ENCODE data around the gene LIG3. TPM values are rescaled to one million over a fixed set of nuclear protein-coding genes. Genes with fewer than 3 reads are reported as not detected.

The LIG3 gene
- total and polyA plus RNA-seq, 2 of the 13 experiments (the other 11 are each of a cell fraction or from before 2014, with no cell fraction given), result 34.4 to 36.2 TPM

DNA sequence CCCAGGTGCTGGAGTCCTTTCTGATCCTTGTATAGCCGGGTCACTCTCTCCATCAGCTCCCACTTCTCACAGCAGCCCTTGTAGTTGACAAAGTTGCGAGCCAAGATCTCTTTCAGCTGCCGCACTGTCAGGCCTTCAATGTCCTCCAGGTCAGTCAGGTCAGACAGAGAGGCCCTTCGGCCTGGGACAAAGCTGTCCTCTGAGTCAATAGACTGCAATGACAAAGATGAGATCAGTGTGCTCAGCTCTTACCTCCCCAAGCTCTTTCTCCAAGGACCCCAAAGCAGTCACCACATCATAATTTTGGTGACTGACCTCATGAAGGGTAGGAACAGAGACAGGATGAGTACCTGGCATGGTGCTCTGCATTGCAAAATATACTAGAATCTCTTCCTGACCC, 36.1 kb downstream of the LIG3 start (continued):
- TF ChIP-seq ONECUT2 (CRISPR knock-in tag; IDR thresholded peaks at IDR 0.05), result no peak
- TF ChIP-seq, protein P1, sequence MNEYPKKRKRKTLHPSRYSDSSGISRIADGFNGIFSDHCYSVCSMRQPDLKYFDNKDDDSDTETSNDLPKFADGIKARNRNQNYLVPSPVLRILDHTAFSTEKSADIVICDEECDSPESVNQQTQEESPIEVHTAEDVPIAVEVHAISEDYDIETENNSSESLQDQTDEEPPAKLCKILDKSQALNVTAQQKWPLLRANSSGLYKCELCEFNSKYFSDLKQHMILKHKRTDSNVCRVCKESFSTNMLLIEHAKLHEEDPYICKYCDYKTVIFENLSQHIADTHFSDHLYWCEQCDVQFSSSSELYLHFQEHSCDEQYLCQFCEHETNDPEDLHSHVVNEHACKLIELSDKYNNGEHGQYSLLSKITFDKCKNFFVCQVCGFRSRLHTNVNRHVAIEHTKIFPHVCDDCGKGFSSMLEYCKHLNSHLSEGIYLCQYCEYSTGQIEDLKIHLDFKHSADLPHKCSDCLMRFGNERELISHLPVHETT (CRISPR knock-in tag; conservative IDR thresholded peaks at IDR 0.05), result no peak
- no peak for TF ChIP-seq SRF (IDR thresholded peaks at IDR 0.05; ENCODE audit: low read depth, low read length)
- no peak for TF ChIP-seq CERS6 (CRISPR knock-in tag; IDR thresholded peaks at IDR 0.05)
- TF ChIP-seq LRRFIP1 (CRISPR knock-in tag; conservative IDR thresholded peaks at IDR 0.05), result no peak
- TF ChIP-seq MLX (CRISPR knock-in tag; IDR thresholded peaks at IDR 0.05), result no peak
- TF ChIP-seq ZNF337 (CRISPR knock-in tag; IDR thresholded peaks at IDR 0.05; ENCODE audit: borderline replicate concordance, low read depth), result no peak
- TF ChIP-seq, protein P2, sequence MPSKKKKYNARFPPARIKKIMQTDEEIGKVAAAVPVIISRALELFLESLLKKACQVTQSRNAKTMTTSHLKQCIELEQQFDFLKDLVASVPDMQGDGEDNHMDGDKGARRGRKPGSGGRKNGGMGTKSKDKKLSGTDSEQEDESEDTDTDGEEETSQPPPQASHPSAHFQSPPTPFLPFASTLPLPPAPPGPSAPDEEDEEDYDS (CRISPR knock-in tag; IDR thresholded peaks at IDR 0.05), result no peak
- no peak for TF ChIP-seq NPAS2 (CRISPR knock-in tag; IDR thresholded peaks at IDR 0.05; ENCODE audit: borderline replicate concordance)
- no peak for TF ChIP-seq ZNF292 (CRISPR knock-in tag; IDR thresholded peaks at IDR 0.05; ENCODE audit: borderline replicate concordance, low read depth)
- TF ChIP-seq NCOA2 (CRISPR knock-in tag; IDR thresholded peaks at IDR 0.05), result no peak
- no peak for TF ChIP-seq CTCF (CRISPR knock-in tag; IDR thresholded peaks at IDR 0.05)
- no peak for TF ChIP-seq ZNF616 (CRISPR knock-in tag; IDR thresholded peaks at IDR 0.05; ENCODE audit: low read depth)
- no peak for TF ChIP-seq GTF3A (CRISPR knock-in tag; conservative IDR thresholded peaks at IDR 0.05)
- no peak for TF ChIP-seq ZNF720 (CRISPR knock-in tag; IDR thresholded peaks at IDR 0.05)

Data from HepG2 (cell line).